ENCODE results near the gene TIMM50. TPM values are rescaled to one million over a fixed set of nuclear protein-coding genes. Genes with fewer than 3 reads are reported as not detected.

TIMM50 gene
- total and polyA plus RNA-seq, 2 of the 8 experiments (the other 6 are each of a cell fraction or from before 2014, with no cell fraction given), result 155 to 187 TPM

DNA sequence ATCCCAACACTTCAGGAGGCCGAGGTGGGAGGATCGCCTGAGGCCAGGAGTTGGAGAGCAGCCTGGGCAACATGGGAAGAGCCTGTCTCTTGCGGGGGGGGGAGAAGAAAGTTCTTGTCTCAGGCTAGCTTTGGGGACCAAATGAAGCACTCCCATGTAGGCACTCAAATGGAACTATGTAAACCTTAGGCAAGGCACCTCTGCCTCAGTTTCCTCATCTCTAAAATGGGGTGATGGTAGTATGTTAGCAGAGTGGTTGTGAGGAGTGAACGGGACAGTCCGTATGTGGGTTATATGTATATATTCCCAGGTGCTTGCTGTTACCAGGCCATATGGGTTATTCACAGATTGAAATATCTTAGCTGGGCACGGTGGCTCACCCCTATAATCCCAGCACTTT is 11.6 kb downstream of the TIMM50 start:
- no peak overlapping the region for H4K5ac ChIP-seq (ENCODE audit: insufficient read length, low read depth, low read length)
- no peak for DNase-seq (ENCODE audit: low read depth in 1 of 2, low spot score in 2 of 2)
- H3K9ac ChIP-seq (replicated peaks in 1 of 4; ENCODE audit: extremely low read depth in 1 of 4, low read depth in 3 of 4, low read length in 3 of 4), result no peak overlapping the region
- H4K91ac ChIP-seq (replicated peaks; ENCODE audit: insufficient read length, low read length), result no peak overlapping the region
- no peak overlapping the region for H2BK15ac ChIP-seq (ENCODE audit: low read length)
- H3K18ac ChIP-seq (ENCODE audit: extremely low read depth, low read length), result no peak overlapping the region
- H3K9me3 ChIP-seq (ENCODE audit: insufficient read depth in 2 of 2, low read depth in 1 of 2, low read length in 1 of 2), result no peaks in the 10 kb centered on the region
- no peaks in the 10 kb centered on the region for H3K79me1 ChIP-seq (ENCODE audit: low read depth, low read length)
- ChIA-PET CTCF (ENCODE audit: partially characterized antibody) (interaction anchor here (0.8 to 1.4 kb wide), 3 partner anchors 9 to 41 kb away, joined by 3 to 5 read pairs (median 3); partner anchors contain the start of gene EID2B), POLR2A (ENCODE audit: partially characterized antibody) (interaction anchor here (0.6 to 11.1 kb wide), 13 partner anchors 8 to 129 kb away, joined by 3 to 96 read pairs (median 3); partner anchors contain the start of genes EID2B, SELENOV and TIMM50)
- no peak overlapping the region for H4K8ac ChIP-seq (ENCODE audit: extremely low read depth, insufficient read depth, low read length)
- H3K23me2 ChIP-seq (ENCODE audit: low read depth, low read length), result no peaks in the 10 kb centered on the region
- H3K4me1 ChIP-seq (replicated peaks in 1 of 4; ENCODE audit: control insufficient read depth in 3 of 4, insufficient read depth in 4 of 4, low read length in 3 of 4), result peaks cover 0 to 2% (median 0%) of the 10 kb centered on the region in 4 experiments; a peak in 2 of 7 replicates
- no peak overlapping the region for H3K14ac ChIP-seq (ENCODE audit: insufficient read length)
- H3K79me2 ChIP-seq (ENCODE audit: control insufficient read depth in 1 of 2, insufficient read depth in 2 of 2, low read length in 2 of 2), result no peaks in the 10 kb centered on the region
- H4K20me1 ChIP-seq (replicated peaks in 1 of 2; ENCODE audit: control insufficient read depth in 1 of 2, insufficient read depth in 2 of 2, low read length in 2 of 2), result peaks cover 0 to 2% of the 10 kb centered on the region in 2 experiments
- H2AFZ ChIP-seq (ENCODE audit: low read length), result no peak overlapping the region
- H3K23ac ChIP-seq (ENCODE audit: insufficient read length), result no peak overlapping the region
- H2AK5ac ChIP-seq (ENCODE audit: low read depth, low read length), result no peak overlapping the region
- H3K4me3 ChIP-seq (ENCODE audit: extremely low read depth in 1 of 4, insufficient read depth in 2 of 4, low read depth in 3 of 4, low read length in 4 of 4), result no peak overlapping the region
- H2BK20ac ChIP-seq (ENCODE audit: low read length), result no peak overlapping the region
- H3K4ac ChIP-seq (replicated peaks; ENCODE audit: insufficient read length, low read depth, low read length), result no peak overlapping the region
- no peaks in the 10 kb centered on the region for H3K27me3 ChIP-seq (replicated peaks in 1 of 4; ENCODE audit: control insufficient read depth in 3 of 4, extremely low read depth in 1 of 4, insufficient read depth in 3 of 4, low read length in 3 of 4)
- FAIRE-seq, result no peak
- peaks cover 7 to 37% (median 25%) of the 10 kb centered on the region in 4 experiments; a peak in 6 of 8 replicates for H3K36me3 ChIP-seq (ENCODE audit: control insufficient read depth in 2 of 4, insufficient read depth in 4 of 4, low read length in 3 of 4)
- H2BK5ac ChIP-seq (ENCODE audit: low read depth, low read length), result no peak overlapping the region
- H2BK12ac ChIP-seq (ENCODE audit: low read depth, low read length), result no peak overlapping the region
- no peak overlapping the region for H3K56ac ChIP-seq (replicated peaks; ENCODE audit: insufficient read length, low read depth, low read length)
- 93% methylated on average over 6 of the region's 6 CpGs; no CpG with 5 or more reads in 1 of the 2 experiments for WGBS, 2 experiments (ENCODE audit: extremely low coverage in 1 of 2, insufficient coverage in 1 of 2, insufficient read length in 1 of 2, insufficient replicate concordance in 2 of 2, low coverage in 1 of 2, low lambda C conversion rate in 2 of 2, missing lambda C conversion rate in 1 of 2)
- no peak overlapping the region for H3K27ac ChIP-seq (ENCODE audit: low read depth, low read length)
- no peak overlapping the region for H3K4me2 ChIP-seq (ENCODE audit: insufficient read depth in 1 of 2, low read depth in 2 of 2, low read length in 2 of 2)
- no peak for TF ChIP-seq TBP (IDR thresholded peaks at IDR 0.05; ENCODE audit: low read depth, low read length)
- TF ChIP-seq MAFK (IDR thresholded peaks at IDR 0.05; ENCODE audit: low read depth, low read length), result no peak
- H2BK120ac ChIP-seq (replicated peaks; ENCODE audit: low read depth, low read length), result no peak overlapping the region

Data from H1 (cell line).